ENCODE measurements around the gene TMPRSS2. TPM values are rescaled to one million over a fixed set of nuclear protein-coding genes. Genes with fewer than 3 reads are reported as not detected.

The TMPRSS2 gene
- total RNA-seq, 1 donor from 2014 or later, result 0.61 TPM

DNA sequence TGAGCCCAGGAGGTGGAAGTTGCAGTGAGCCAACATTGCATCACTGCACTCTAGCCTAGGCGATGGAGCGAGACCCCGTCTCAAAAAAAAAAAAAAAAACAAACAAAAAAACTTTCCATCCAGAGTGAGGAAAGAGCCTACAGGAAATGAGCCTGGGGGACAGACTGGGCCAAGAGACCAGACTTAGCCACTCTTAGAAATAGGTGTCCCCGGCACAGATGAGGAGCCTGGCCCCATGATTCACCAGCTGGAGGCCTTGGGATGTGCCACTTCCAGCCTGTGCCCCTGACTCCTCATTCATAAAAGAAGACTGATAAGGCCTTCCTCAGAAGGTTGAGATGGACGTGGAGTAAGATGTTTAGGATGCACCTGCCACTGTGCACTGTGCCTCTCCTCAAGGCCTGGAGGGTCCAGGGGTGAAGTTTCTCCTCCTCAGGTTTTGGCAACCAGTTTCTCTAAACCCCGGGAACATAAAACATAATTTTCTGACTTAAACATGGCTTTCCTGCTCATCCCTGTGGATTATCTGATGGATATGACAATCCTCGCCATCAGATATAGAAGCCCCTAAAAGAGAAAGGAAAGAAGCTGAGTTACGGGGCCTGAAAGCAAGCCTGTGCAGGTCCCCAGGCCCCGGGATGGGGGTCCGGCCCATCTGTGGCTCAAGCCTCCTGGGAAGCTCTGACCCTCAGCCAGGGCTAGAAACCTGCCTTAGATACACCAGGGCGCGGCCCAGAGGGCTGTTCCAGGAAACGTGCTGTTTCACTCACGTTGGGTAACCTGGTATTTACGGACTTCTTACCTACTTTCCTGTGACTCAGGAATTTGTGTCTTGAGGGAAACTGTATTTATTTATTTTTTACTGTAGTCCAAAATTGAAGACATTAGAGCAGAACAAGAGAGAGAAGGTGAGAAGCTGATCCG, 55.9 kb downstream of the TMPRSS2 start:
- DNase-seq (ENCODE audit: low spot score), result no peak

GRCh38 chr21:41449613-41450012, 58.3 kb downstream of the TMPRSS2 start:
- DNase-seq (ENCODE audit: low spot score), result no peak

DNA sequence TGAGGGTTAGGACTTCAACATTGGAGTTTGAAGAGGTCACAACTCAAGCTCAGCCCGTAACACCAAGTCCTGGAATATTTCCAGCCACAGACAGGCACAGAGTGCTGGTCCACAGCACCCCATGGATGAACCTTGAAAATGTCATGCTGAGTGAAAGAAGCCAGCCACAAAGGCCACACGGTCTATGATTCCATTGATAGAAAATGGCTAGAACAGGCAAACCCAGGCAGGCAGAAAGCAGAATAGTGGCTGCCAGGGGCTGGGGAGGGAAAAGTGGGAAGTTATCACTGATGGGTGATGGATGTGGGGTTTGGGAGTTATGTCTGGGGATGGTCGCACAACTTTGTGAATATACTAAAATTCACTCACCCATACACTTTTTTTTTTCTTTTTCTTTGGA, 60.6 kb downstream of the TMPRSS2 start:
- no peak for DNase-seq (ENCODE audit: low spot score)

DNA sequence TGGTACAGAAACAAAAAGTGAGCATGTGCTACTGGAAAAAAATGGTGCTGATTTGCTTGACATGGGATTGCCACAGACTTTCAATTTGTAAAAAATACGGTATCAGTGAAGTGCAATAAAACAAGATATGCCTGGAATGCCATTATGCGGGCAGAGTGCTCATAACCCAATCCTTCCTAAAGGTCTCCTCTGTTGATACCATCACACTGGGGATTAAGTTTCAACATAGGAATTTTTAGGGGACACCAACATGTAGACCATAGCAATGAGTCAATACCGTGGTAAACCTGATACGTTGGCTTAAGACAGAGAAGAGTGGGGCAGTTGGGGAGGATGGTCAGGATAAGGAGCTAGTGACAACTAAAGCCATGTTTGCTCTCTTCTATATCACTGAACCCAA, 61.4 kb downstream of the TMPRSS2 start:
- DNase-seq (ENCODE audit: low spot score), result no peak

- DNase-seq (ENCODE audit: low spot score), result no peak
Observed at GRCh38 chr21:41445465-41445862, 62.5 kb downstream of the TMPRSS2 start.

- no peak for DNase-seq (ENCODE audit: low spot score)
Observed at GRCh38 chr21:41444703-41445464, 63.1 kb downstream of the TMPRSS2 start.

DNA sequence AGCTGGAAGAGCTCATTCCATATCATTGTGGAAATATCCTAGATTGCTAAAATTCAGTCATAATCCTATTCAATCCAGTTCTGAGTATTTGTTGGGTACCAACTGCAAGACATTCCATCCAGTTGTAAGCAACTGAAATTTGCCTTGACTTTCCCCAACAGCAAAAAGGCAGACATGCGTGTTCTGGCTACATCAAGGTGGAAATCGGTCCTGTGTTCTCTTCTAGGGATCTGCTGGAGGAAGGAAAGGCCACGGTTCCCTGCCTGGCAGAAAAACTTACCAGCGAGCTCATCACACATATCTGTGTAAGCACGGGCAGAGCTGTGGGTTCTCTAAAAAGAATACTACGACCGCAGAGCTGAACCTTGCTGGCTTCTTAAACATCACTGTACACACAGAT, 64.4 kb downstream of the TMPRSS2 start:
- no peak for DNase-seq (ENCODE audit: low spot score)

- no peak for DNase-seq (ENCODE audit: low spot score)
Observed at GRCh38 chr21:41442481-41443186, 65.3 kb downstream of the TMPRSS2 start.

GRCh38 chr21:41441546-41441945, 66.4 kb downstream of the TMPRSS2 start:
- DNase-seq (ENCODE audit: low spot score), result no peak

DNA sequence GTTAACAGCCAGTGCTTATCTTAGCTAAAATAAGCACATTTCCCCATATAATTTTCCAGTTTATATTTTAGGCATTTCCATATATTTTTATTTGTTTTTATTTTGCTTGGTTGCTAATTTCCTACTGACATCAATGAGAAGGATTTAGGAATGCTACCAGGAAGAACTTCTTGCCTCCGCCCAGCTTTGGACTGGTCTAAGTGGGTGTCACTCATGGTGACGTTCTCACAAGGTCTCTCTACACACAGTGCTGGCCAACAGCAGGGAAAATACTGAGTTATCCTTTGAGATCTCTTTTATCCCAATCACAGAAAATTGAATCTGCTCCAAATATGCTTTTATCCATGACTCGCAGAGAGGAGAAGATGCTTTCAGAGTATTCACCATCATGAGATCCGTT, 68.7 kb downstream of the TMPRSS2 start:
- DNase-seq (ENCODE audit: low spot score), result no peak

DNA sequence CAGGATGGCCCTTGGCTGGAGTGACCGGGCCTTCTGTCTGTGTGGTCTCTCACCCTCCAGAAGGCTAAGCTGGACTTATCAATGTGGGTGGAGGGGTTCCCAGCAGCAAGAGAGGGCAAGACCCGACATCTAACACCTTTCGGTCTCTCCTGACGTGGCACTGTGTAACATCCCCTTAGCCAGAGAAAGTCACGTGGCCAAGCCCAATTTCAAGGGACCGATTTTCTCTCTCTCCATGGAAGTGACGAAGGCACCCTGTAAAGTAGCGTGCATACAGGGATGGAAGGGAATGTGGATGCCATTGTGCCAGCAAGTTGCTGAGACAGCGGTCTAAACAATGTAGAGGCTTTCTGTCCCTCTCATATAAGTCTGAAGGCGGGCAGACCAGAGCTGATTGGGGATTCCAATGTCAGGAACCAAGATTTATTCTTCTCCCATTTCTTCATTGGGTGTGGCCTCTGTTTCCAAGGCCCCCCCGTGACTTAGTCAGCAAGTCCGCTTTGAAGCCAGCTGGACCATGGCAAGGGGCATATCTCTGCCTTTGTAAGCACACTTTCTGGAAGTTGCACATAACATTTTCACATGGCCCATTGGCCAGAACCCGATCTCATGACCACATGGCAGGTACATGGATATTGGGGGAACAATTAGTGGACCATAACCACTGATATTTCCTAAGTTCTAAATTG, 69.4 kb downstream of the TMPRSS2 start:
- no peak for DNase-seq (ENCODE audit: low spot score)

DNA sequence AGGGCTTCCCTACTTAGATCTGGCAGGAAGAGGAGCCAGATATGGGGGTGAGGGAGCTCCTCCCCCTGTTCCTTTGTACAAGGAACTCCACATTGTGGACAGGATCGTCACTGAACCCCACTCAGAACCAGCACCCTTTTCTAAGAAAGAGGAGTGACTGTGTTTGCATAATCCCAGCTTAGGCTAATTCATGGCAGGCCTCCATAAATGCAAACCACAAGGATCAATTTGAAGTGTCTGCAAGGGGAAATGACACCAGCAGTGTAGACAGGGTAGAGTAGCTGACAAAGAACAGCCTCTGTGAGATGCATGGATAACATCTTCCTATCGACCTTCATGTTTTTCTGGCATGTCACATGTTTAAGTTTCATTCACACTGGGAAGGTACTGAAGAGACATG, 70.2 kb downstream of the TMPRSS2 start:
- DNase-seq (ENCODE audit: low spot score), result no peak

GRCh38 chr21:41435706-41436105, 72.3 kb downstream of the TMPRSS2 start:
- DNase-seq (ENCODE audit: low spot score), result no peak

DNA sequence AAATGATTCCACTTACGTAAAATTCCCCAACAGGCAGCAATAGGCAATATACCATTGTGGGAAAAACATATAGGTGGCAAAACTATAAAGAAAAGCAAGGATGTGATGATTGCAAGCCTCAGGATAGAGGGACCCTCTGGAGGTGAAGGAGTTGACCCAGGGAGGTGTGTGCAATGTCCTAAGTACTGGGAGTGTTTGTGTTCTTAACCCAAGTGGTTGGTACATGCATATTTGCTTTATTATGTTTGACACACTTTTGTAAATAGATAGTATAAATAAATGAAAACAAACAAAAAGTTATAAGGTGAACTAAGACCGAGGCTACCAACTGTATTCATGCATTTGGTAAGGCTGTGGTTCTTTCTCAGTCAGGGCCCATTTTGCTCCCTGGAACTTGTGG, 74.4 kb downstream of the TMPRSS2 start:
- DNase-seq (ENCODE audit: low spot score), result no peak

GRCh38 chr21:41432562-41433460, 75.1 kb downstream of the TMPRSS2 start:
- no peak for DNase-seq (ENCODE audit: low spot score)

DNA sequence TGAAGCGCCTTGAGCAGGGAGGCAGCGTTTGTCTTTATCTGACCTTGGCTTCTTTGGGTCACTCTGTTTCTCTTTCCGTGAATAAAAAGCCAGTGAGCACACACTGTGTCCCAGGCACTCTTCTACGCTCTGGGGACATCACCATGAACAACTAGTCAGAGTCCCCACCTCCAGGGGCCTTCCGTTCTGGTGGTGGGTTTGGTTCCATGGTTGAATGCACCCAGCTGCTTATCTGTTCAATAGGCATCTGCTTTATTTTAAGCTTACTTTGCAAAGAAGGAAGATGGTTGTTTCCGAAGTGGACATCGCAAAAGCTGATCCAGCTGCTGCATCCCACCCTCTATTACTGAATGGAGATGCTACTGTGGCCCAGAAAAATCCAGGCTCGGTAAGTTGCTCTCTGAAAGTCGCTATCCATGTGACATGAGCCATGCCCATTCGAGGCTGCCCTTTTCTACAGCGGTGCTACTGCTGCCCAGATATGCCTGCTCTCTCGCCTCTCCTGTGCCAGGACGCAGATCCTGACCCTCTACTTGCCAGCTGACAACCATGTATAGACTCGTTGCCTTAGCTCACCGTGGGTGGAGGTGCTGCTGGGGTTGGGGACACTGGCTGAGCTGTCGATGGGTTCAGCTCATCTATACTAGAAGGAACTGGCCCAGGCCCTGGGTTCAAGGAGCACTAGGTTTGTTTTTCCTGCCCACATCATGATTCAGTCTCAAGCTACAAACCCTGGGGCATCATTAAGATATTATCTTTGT, 76.0 kb downstream of the TMPRSS2 start:
- no peak for DNase-seq (ENCODE audit: low spot score)

- no peak for DNase-seq (ENCODE audit: low spot score)
Observed at GRCh38 chr21:41429925-41430491, 78.0 kb downstream of the TMPRSS2 start.

- DNase-seq (ENCODE audit: low spot score), result no peak
Observed at GRCh38 chr21:41429305-41429704, 78.7 kb downstream of the TMPRSS2 start.

GRCh38 chr21:41428847-41429246, 79.1 kb downstream of the TMPRSS2 start:
- no peak for DNase-seq (ENCODE audit: low spot score)
